PC-9 (cell line): ENCODE results near the gene AHDC1.

Source experiments
- EZH2 ChIP-seq: fragments of 200-600 bp; sonication (generic); IDR thresholded peaks from 2 replicates; pipeline ENCODE4 v1.8.0; 2017; ENCODE audit warnings: antibody characterized with exemption, low read depth
- TF ChIP-seq, protein P1 (sequence below): fragments of 200-600 bp; sonication (generic); conservative IDR thresholded peaks from 2 replicates; pipeline ENCODE4 v1.6.1; 2017; ENCODE audit warnings: mixed run types, antibody characterized with exemption, mild to moderate bottlenecking, moderate library complexity

DNA sequence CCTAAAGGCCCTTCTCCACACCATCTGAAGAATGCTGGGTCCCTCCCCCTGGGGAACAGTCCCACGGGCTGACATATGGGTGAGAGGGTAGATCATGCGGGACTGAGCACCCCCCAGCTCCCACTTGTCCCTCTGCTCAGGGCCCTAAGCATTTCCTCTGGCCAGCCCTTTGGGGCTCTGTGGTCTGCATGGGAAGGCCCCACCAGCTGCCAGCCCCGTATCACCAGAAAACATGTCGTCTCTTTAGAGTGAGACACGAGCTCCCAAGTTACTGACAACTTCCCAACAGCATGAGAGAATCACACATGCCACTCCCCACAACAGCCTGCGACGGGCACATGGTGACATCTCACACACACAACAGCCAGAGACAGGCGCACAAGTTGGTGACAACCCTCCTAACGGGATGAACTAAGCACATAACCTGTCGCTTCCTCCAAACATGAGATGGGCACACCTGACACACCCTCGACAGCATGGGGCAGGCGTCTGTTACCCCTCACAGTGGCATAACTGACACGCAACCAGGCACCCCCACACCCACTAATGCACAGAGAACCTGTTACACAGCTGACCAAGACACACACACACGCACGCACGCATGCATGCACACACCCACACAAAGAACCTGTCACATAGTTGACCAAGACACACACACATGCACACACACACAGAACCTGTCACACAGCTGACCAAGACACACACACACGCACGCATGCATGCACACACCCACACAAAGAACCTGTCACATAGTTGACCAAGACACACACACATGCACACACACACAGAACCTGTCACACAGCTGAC lies 41.2 kb downstream of the AHDC1 start:
- TF ChIP-seq, protein P1, sequence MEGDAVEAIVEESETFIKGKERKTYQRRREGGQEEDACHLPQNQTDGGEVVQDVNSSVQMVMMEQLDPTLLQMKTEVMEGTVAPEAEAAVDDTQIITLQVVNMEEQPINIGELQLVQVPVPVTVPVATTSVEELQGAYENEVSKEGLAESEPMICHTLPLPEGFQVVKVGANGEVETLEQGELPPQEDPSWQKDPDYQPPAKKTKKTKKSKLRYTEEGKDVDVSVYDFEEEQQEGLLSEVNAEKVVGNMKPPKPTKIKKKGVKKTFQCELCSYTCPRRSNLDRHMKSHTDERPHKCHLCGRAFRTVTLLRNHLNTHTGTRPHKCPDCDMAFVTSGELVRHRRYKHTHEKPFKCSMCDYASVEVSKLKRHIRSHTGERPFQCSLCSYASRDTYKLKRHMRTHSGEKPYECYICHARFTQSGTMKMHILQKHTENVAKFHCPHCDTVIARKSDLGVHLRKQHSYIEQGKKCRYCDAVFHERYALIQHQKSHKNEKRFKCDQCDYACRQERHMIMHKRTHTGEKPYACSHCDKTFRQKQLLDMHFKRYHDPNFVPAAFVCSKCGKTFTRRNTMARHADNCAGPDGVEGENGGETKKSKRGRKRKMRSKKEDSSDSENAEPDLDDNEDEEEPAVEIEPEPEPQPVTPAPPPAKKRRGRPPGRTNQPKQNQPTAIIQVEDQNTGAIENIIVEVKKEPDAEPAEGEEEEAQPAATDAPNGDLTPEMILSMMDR: no peak
- no peak for TF ChIP-seq EZH2
